Tibial nerve (tissue), 4 donors: Measurements from ENCODE around the gene BCAS1. TPM values are rescaled to one million over a fixed set of nuclear protein-coding genes. Genes with fewer than 3 reads are reported as not detected.

Experiments used
- DNase-seq, 2 donors: peaks; one replicate each; pipeline ENCODE4 v3.0.0-alpha.2; 2019; ENCODE audit warnings: low spot score in 2 of 2
- H3K27ac ChIP-seq, 4 donors: fragments of 200-600 bp; sonication (generic) in 3 of 4; one replicate each; pipeline ENCODE4 v1.5.1; 2017 to 2019; ENCODE audit warnings: mild to moderate bottlenecking in 1 of 4
- H3K27me3 ChIP-seq, 2 donors: fragments of 200-600 bp; sonication (generic) in 1 of 2; one replicate each; pipeline versions ENCODE4 v1.5.1 to v1.6.0; 2017 to 2019
- H3K36me3 ChIP-seq, 3 donors: fragments of 200-600 bp; sonication (generic); one replicate each; pipeline ENCODE4 v1.5.1; 2018 to 2019
- H3K4me1 ChIP-seq, 4 donors: fragments of 200-600 bp; sonication (generic) in 3 of 4; one replicate each; pipeline ENCODE4 v1.5.1; 2017 to 2019
- H3K4me3 ChIP-seq, 4 donors: fragments of 200-600 bp; sonication (generic) in 3 of 4; one replicate each; pipeline ENCODE4 v1.5.1; 2017 to 2019; ENCODE audit warnings: mild to moderate bottlenecking in 1 of 4, moderate library complexity in 1 of 4
- H3K9me3 ChIP-seq, 4 donors: fragments of 200-600 bp; sonication (generic) in 3 of 4; one replicate each; pipeline ENCODE4 v1.5.1; 2017 to 2019
- EP300 ChIP-seq, 2 donors: sonication (generic); formaldehyde crosslinking; IDR thresholded peaks; one replicate each; pipeline ENCODE4 v1.6.1; 2017; ENCODE audit warnings: antibody characterized with exemption in 2 of 2, mild to moderate bottlenecking in 1 of 2
- POLR2A ChIP-seq, 2 donors: fragments of 450-650 bp; IDR thresholded peaks; one replicate each; pipeline ENCODE4 v1.6.1; 2017; ENCODE audit warnings: antibody characterized with exemption in 2 of 2, mild to moderate bottlenecking in 2 of 2, moderate library complexity in 2 of 2
- WGBS, 2 donors: methylation state at CpG; one replicate each; pipeline ENCODE4 v1.1.5; 2018; 5-methylcytosine and 5-hydroxymethylcytosine counted together
- total RNA-seq, 4 donors: library from RNA; depleted of rRNA; stranded (reverse); fragments of >200 nt; gene quantifications; one replicate each; pipeline ENCODE4 v1.1.0, GENCODE V29; 2016
- TF ChIP-seq, protein P1 (sequence below), 5 experiments: fragments of 200-600 bp in 3 of 5; fragments of 450-650 bp in 2 of 5; sonication (generic) in 3 of 5; IDR thresholded peaks; one replicate each; pipeline ENCODE4 v1.5.1; 2016 to 2019; ENCODE audit warnings: antibody characterized with exemption in 5 of 5, mild to moderate bottlenecking in 3 of 5, moderate library complexity in 2 of 5

Gene BCAS1
- total RNA-seq, 4 donors from 2014 or later, result 34.8 to 59.6 (median 47.1) TPM

DNA sequence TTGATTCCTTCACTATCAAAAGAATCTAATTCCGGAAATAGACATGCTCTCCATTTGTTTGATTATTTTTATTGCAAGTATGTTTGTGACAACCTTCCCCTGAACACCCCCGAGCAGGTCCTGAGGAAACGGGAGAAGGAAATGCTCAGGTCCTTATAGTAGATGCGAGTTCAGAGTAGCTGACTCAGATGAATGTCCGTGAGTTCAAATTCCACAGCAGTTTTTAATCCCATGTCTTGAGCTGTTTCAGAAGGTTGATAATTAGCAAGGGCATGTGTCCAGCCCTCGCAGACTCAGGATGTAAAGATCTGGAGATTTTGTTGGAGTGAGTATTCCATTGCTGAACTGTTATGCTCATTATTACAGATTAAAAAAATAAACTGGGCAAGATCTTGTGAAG is 169.3 kb downstream of the BCAS1 start:
- H3K27ac ChIP-seq, result peak overlapping the region in 3 of 4 donors; percentile 37 to 76 (median 66)

DNA sequence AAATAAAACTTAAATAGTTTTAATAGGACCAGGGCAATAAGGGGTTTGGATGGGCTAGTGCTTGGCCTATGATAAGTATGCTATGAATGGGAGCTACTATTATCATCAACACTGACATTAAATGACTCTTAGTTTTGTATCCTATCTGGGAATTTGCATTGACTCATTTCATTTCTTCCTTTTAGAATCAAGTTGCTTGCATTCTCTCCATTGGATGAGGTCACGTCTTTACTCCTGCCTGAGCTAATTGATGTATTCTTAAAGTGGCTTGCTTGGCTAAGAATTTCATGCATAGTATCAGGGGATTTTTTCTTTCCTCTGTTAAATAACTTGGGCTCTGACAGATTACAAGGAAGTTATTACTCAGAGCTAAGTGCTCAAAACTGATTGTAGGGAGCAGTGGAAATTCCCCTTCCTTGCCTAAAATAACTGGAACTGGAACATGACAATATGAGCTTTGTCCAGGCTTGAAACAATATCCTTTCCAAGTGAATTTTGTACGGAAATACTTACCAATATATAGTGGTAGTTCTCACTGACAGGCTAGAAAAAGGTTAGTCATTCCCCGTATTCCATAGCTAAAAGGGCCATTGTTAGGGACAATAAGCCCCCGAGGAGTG is 169.9 kb downstream of the BCAS1 start:
- no peak for DNase-seq
- no peak for TF ChIP-seq EP300 (IDR thresholded peaks at IDR 0.05)
- TF ChIP-seq, protein P1, sequence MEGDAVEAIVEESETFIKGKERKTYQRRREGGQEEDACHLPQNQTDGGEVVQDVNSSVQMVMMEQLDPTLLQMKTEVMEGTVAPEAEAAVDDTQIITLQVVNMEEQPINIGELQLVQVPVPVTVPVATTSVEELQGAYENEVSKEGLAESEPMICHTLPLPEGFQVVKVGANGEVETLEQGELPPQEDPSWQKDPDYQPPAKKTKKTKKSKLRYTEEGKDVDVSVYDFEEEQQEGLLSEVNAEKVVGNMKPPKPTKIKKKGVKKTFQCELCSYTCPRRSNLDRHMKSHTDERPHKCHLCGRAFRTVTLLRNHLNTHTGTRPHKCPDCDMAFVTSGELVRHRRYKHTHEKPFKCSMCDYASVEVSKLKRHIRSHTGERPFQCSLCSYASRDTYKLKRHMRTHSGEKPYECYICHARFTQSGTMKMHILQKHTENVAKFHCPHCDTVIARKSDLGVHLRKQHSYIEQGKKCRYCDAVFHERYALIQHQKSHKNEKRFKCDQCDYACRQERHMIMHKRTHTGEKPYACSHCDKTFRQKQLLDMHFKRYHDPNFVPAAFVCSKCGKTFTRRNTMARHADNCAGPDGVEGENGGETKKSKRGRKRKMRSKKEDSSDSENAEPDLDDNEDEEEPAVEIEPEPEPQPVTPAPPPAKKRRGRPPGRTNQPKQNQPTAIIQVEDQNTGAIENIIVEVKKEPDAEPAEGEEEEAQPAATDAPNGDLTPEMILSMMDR (IDR thresholded peaks at IDR 0.05), result no peak
- TF ChIP-seq POLR2A (IDR thresholded peaks at IDR 0.05), result no peak
- WGBS, 2 donors, result 18 to 26% methylated on average over 4 of the region's 4 CpGs
- Histone ChIP-seq H3K9me3 (no peaks in the 10 kb centered on the region), H3K4me1 (peaks cover 0 to 36% (median 17%) of the 10 kb centered on the region in 4 donors), H3K27ac (peak overlapping the region in 3 of 4 donors; percentile 37 to 76 (median 66)), H3K4me3 (no peak overlapping the region), H3K27me3 (no peaks in the 10 kb centered on the region), H3K36me3 (no peaks in the 10 kb centered on the region)

More for the DNA sequence above, 169.3 kb downstream of the BCAS1 start:
- WGBS, 2 donors, result 30 to 32% methylated on average over 6 of the region's 6 CpGs
- H3K4me3 ChIP-seq, result no peak overlapping the region
- TF ChIP-seq POLR2A (IDR thresholded peaks at IDR 0.05), result no peak
- H3K27me3 ChIP-seq, result no peaks in the 10 kb centered on the region
- DNase-seq, result no peak
- H3K4me1 ChIP-seq, result peaks cover 0 to 36% (median 17%) of the 10 kb centered on the region in 4 donors
- no peaks in the 10 kb centered on the region for H3K9me3 ChIP-seq
- H3K36me3 ChIP-seq, result no peaks in the 10 kb centered on the region

DNA sequence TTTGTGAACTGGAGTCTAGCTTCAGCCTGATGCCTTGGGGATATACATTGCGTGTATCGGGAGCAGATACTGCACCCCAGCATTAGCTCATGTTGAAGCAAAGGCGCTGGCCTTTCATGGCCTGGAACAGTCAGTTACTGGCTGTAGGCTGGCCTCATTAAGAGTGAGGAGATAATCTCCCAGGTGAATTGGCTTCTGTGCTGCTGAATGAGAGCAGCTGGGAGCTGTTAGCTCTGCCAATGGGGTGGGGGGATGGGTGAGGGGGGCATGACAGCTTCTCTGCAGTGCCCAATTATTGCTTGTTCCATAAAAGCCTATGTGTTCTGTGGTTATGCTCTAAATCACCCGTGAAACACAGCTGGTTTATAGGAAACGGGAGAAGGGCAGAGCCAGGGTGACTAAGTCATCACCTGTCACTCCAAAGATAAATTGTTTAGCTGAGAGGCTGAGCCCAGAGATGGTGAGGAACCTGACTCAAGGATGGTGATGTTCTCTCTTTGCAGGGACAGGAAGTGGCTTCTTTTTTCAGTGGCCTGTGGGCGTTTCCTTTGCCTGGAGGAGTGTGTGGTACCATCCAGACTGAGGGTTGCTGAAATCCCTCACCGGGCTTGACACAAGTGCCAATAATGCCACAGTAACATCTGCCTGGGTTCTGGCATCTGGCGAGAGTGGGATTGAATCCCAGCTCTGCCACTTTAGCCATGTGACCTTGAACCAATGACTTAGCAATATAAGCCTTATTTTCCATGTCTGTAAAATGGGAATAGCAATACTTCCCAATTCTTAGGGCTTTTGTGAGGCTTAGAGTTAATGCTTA is 170.8 kb downstream of the BCAS1 start:
- TF ChIP-seq, protein P1 (IDR thresholded peaks at IDR 0.05), result no peak
- TF ChIP-seq POLR2A (IDR thresholded peaks at IDR 0.05) (no peak), EP300 (IDR thresholded peaks at IDR 0.05) (no peak)
- WGBS, 2 donors, result 57 to 84% methylated on average over 8 of the region's 8 CpGs

DNA sequence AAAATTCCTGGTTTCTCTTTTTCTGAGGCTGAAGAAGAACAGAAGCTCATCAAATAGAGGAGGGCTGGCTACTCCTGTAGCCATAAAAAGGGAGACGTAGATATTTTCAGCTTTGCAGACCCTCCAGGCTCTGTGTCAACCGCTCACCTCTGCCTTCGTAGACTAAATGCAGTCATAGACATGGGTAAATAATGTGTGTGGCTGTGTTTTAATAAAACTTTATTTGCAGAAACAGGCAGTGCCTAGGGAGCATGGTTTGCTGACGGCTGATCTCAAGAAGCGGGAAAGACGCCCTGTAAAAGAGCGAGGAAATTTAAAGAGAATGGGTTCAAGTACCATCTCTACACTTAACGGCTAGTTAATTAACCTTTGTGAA is 171.8 kb downstream of the BCAS1 start:
- Histone ChIP-seq H3K4me1 (peaks cover 0 to 36% (median 17%) of the 10 kb centered on the region in 4 donors), H3K27me3 (no peaks in the 10 kb centered on the region), H3K9me3 (no peaks in the 10 kb centered on the region), H3K4me3 (no peak overlapping the region), H3K36me3 (no peaks in the 10 kb centered on the region), H3K27ac (no peak overlapping the region)
- TF ChIP-seq, protein P1 (IDR thresholded peaks at IDR 0.05), result no peak
- TF ChIP-seq EP300 (IDR thresholded peaks at IDR 0.05) (no peak), POLR2A (IDR thresholded peaks at IDR 0.05) (no peak)
- WGBS, 2 donors, result 94 to 95% methylated on average over 8 of the region's 8 CpGs
- DNase-seq, result no peak

More for the DNA sequence above, 170.8 kb downstream of the BCAS1 start:
- Histone ChIP-seq H3K9me3 (no peaks in the 10 kb centered on the region), H3K4me1 (peaks cover 0 to 36% (median 17%) of the 10 kb centered on the region in 4 donors), H3K4me3 (no peak overlapping the region), H3K36me3 (no peaks in the 10 kb centered on the region), H3K27ac (peak overlapping the region in 2 of 4 donors; percentile 15 to 76), H3K27me3 (no peaks in the 10 kb centered on the region)
- no peak for DNase-seq

DNA sequence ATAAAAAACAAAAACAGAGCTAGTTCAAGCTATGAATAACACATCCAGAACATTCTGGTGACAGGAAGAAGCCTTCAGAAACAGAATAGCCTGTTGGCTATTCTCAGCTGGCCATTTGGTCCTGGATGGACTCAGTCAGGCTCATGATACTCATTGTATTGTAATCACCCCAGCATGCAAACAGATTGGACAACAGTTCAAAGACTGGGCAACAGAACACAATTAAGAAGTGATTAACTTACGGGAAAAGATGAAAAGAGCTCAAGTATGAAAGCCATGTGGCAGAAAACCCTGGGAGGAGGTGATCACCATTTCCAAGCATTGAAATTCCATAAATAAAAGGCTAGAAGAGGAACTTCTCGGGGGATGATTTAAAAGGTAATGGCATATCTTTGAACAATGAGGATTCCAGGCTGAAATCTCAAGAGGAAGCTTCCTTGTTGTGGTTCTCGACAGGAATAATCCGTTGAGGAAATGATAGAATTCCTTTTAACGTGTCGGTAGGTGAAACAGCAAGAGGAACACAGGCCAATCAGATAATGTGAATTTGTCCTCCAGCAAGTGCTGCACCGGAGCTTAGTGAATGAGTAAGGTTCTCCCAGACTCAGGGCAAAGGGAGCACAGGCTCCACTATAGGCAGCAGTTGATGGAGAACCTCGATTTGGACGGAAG is 172.4 kb downstream of the BCAS1 start:
- TF ChIP-seq POLR2A (IDR thresholded peaks at IDR 0.05), result no peak
- peak in 1 of 2 donors; percentile 38 for TF ChIP-seq EP300 (IDR thresholded peaks at IDR 0.05)
- 75 to 78% methylated on average over 9 of the region's 9 CpGs for WGBS, 2 donors
- no peaks in the 10 kb centered on the region for H3K27me3 ChIP-seq
- no peaks in the 10 kb centered on the region for H3K9me3 ChIP-seq
- H3K4me3 ChIP-seq, result no peak overlapping the region
- H3K4me1 ChIP-seq, result peaks cover 0 to 36% (median 17%) of the 10 kb centered on the region in 4 donors
- H3K36me3 ChIP-seq, result no peaks in the 10 kb centered on the region
- peak overlapping the region in 1 of 4 donors; percentile 10 for H3K27ac ChIP-seq
- DNase-seq, result no peak
